ENCODE measurements around the gene LRIG3. TPM values are rescaled to one million over a fixed set of nuclear protein-coding genes. Genes with fewer than 3 reads are reported as not detected.

The LRIG3 gene
- total and polyA plus RNA-seq, 2 of the 8 experiments (the other 6 are each of a cell fraction or from before 2014, with no cell fraction given), result 6.5 to 9.1 TPM

DNA sequence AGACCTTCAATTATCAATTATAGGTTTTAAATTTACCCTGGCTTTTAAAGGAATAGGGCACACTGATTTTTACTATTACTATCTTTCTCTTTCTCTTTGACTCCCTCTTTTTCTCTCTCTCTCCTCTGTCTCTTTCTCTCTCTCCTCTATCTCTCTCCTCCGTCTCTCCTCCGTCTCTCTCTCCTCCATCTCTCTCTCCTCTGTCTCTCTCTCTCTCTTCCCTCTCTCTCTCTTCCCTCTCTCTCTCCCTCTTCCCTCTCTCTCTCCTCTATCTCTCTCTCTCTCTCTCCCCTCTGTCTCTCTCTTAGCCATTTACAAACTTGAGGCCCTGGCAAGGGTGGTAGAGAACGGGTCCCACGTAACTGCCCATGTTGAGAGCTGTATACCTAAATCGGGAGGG, 62.3 kb downstream of the LRIG3 start:
- no peaks in the 10 kb centered on the region for H3K23me2 ChIP-seq (ENCODE audit: low read depth, low read length)
- H3K9ac ChIP-seq (replicated peaks in 1 of 4; ENCODE audit: extremely low read depth in 1 of 4, low read depth in 3 of 4, low read length in 3 of 4), result no peak overlapping the region
- H3K18ac ChIP-seq (ENCODE audit: extremely low read depth, low read length), result no peak overlapping the region
- no peaks in the 10 kb centered on the region for H3K79me2 ChIP-seq (ENCODE audit: control insufficient read depth in 1 of 2, insufficient read depth in 2 of 2, low read length in 2 of 2)
- H2BK12ac ChIP-seq (ENCODE audit: low read depth, low read length), result no peak overlapping the region
- no peak overlapping the region for H2AFZ ChIP-seq (ENCODE audit: low read length)
- no peak overlapping the region for H2BK5ac ChIP-seq (ENCODE audit: low read depth, low read length)
- no peak for FAIRE-seq
- no peak overlapping the region for H3K27ac ChIP-seq (ENCODE audit: low read depth, low read length)
- H2BK15ac ChIP-seq (ENCODE audit: low read length), result no peak overlapping the region
- peaks cover 6 to 43% (median 29%) of the 10 kb centered on the region in 4 experiments for H3K27me3 ChIP-seq (replicated peaks in 1 of 4; ENCODE audit: control insufficient read depth in 3 of 4, extremely low read depth in 1 of 4, insufficient read depth in 3 of 4, low read length in 3 of 4)
- no peaks in the 10 kb centered on the region for H3K36me3 ChIP-seq (ENCODE audit: control insufficient read depth in 2 of 4, insufficient read depth in 4 of 4, low read length in 3 of 4)
- no peak overlapping the region for H2BK20ac ChIP-seq (ENCODE audit: low read length)
- no peak overlapping the region for H3K4me2 ChIP-seq (ENCODE audit: insufficient read depth in 1 of 2, low read depth in 2 of 2, low read length in 2 of 2)
- no peak overlapping the region for H3K23ac ChIP-seq (ENCODE audit: insufficient read length)
- peaks cover 0 to 9% (median 3%) of the 10 kb centered on the region in 4 experiments; a peak in 4 of 7 replicates for H3K4me1 ChIP-seq (replicated peaks in 1 of 4; ENCODE audit: control insufficient read depth in 3 of 4, insufficient read depth in 4 of 4, low read length in 3 of 4)
- CTCF ChIA-PET (ENCODE audit: partially characterized antibody), result no interaction called here
- no peak overlapping the region for H3K56ac ChIP-seq (replicated peaks; ENCODE audit: insufficient read length, low read depth, low read length)
- no peak overlapping the region for H3K14ac ChIP-seq (ENCODE audit: insufficient read length)
- no peaks in the 10 kb centered on the region for H3K79me1 ChIP-seq (ENCODE audit: low read depth, low read length)
- H2BK120ac ChIP-seq (replicated peaks; ENCODE audit: low read depth, low read length), result no peak overlapping the region
- no peak overlapping the region for H4K91ac ChIP-seq (replicated peaks; ENCODE audit: insufficient read length, low read length)
- H4K20me1 ChIP-seq (replicated peaks in 1 of 2; ENCODE audit: control insufficient read depth in 1 of 2, insufficient read depth in 2 of 2, low read length in 2 of 2), result peaks cover 0 to 1% of the 10 kb centered on the region in 2 experiments
- H3K4ac ChIP-seq (replicated peaks; ENCODE audit: insufficient read length, low read depth, low read length), result no peak overlapping the region
- no peak overlapping the region for H3K4me3 ChIP-seq (ENCODE audit: extremely low read depth in 1 of 4, insufficient read depth in 2 of 4, low read depth in 3 of 4, low read length in 4 of 4)
- WGBS, 2 experiments (ENCODE audit: extremely low coverage in 1 of 2, insufficient coverage in 1 of 2, insufficient read length in 1 of 2, insufficient replicate concordance in 2 of 2, low coverage in 1 of 2, low lambda C conversion rate in 2 of 2, missing lambda C conversion rate in 1 of 2), result 81 to 100% methylated on average over 2 to 5 of the region's 5 CpGs
- no peak overlapping the region for H2AK5ac ChIP-seq (ENCODE audit: low read depth, low read length)
- TF ChIP-seq, protein P1, sequence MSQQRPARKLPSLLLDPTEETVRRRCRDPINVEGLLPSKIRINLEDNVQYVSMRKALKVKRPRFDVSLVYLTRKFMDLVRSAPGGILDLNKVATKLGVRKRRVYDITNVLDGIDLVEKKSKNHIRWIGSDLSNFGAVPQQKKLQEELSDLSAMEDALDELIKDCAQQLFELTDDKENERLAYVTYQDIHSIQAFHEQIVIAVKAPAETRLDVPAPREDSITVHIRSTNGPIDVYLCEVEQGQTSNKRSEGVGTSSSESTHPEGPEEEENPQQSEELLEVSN (IDR thresholded peaks at IDR 0.05), result no peak
- TF ChIP-seq, protein P2, sequence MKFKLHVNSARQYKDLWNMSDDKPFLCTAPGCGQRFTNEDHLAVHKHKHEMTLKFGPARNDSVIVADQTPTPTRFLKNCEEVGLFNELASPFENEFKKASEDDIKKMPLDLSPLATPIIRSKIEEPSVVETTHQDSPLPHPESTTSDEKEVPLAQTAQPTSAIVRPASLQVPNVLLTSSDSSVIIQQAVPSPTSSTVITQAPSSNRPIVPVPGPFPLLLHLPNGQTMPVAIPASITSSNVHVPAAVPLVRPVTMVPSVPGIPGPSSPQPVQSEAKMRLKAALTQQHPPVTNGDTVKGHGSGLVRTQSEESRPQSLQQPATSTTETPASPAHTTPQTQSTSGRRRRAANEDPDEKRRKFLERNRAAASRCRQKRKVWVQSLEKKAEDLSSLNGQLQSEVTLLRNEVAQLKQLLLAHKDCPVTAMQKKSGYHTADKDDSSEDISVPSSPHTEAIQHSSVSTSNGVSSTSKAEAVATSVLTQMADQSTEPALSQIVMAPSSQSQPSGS (IDR thresholded peaks at IDR 0.05; ENCODE audit: low read length), result no peak
- TF ChIP-seq BRCA1 (IDR thresholded peaks at IDR 0.05; ENCODE audit: low read depth, low read length), result no peak
- no peak for TF ChIP-seq CBX8 (IDR thresholded peaks at IDR 0.05; ENCODE audit: borderline replicate concordance, low read depth, low read length)
- no peak for TF ChIP-seq TCF12 (IDR thresholded peaks at IDR 0.05; ENCODE audit: low read depth, low read length)
- no peak for TF ChIP-seq BCL11A (IDR thresholded peaks at IDR 0.05; ENCODE audit: low read depth in 2 of 2, low read length in 2 of 2)
- no peak for TF ChIP-seq ZNF274 (IDR thresholded peaks at IDR 0.05; ENCODE audit: borderline replicate concordance, extremely low read depth, low read length)
- TF ChIP-seq NANOG (IDR thresholded peaks at IDR 0.05; ENCODE audit: insufficient read depth, low read depth, low read length, poor library complexity, severe bottlenecking), result no peak
- no peak for TF ChIP-seq YY1 (IDR thresholded peaks at IDR 0.05; ENCODE audit: low read depth, low read length)
- no peaks in the 10 kb centered on the region for H3K9me3 ChIP-seq (ENCODE audit: insufficient read depth in 2 of 2, low read depth in 1 of 2, low read length in 1 of 2)
- H4K8ac ChIP-seq (ENCODE audit: extremely low read depth, insufficient read depth, low read length), result no peak overlapping the region
- no peak overlapping the region for H4K5ac ChIP-seq (ENCODE audit: insufficient read length, low read depth, low read length)
- POLR2A ChIA-PET (ENCODE audit: partially characterized antibody), result no interaction called here
- no peak for DNase-seq (ENCODE audit: low read depth in 1 of 2, low spot score in 2 of 2)
